ENCODE data around the gene MED29. TPM values are rescaled to one million over a fixed set of nuclear protein-coding genes. Genes with fewer than 3 reads are reported as not detected.

Gene MED29
- total RNA-seq, 1 donor from 2014 or later: 15.2 TPM

- peak; percentile 40 for DNase-seq
Measured at GRCh38 chr19:39411081-39411831, 20.1 kb downstream of the MED29 start.

- peak; percentile 96 for DNase-seq
Measured at GRCh38 chr19:39411832-39412099, 20.6 kb downstream of the MED29 start.

- DNase-seq: peak; percentile 100
Measured at GRCh38 chr19:39412100-39412866, 21.1 kb downstream of the MED29 start, which contains the start of gene PLEKHG2. Gene PLEKHG2, plus strand, starts transcription at chr19:39412669. Its CDS starts 1,418 bp downstream, at chr19:39414087.

GRCh38 chr19:39412867-39413271, 21.7 kb downstream of the MED29 start:
- DNase-seq: no peak

- peak; percentile 87 for DNase-seq
Measured at GRCh38 chr19:39413272-39413910, 22.2 kb downstream of the MED29 start.

- no peak for DNase-seq
Measured at GRCh38 chr19:39413911-39414608, 22.9 kb downstream of the MED29 start.

GRCh38 chr19:39415111-39416046, 24.2 kb downstream of the MED29 start:
- DNase-seq: no peak

GRCh38 chr19:39416152-39417120, 25.3 kb downstream of the MED29 start:
- DNase-seq: no peak

GRCh38 chr19:39417463-39418181, 26.4 kb downstream of the MED29 start:
- no peak for DNase-seq

GRCh38 chr19:39419003-39419402, 27.8 kb downstream of the MED29 start:
- no peak for DNase-seq

- no peak for DNase-seq
Measured at GRCh38 chr19:39420769-39421168, 29.6 kb downstream of the MED29 start.

- no peak for DNase-seq
Measured at GRCh38 chr19:39422020-39422419, 30.8 kb downstream of the MED29 start.

- no peak for DNase-seq
Measured at GRCh38 chr19:39423258-39424086, 32.3 kb downstream of the MED29 start.

- DNase-seq: no peak
Measured at GRCh38 chr19:39424934-39425333, 33.8 kb downstream of the MED29 start.

- no peak for DNase-seq
Measured at GRCh38 chr19:39425744-39426143, 34.6 kb downstream of the MED29 start.

GRCh38 chr19:39426170-39426569, 35.0 kb downstream of the MED29 start:
- DNase-seq: no peak

- no peak for DNase-seq
Measured at GRCh38 chr19:39427707-39428106, 36.5 kb downstream of the MED29 start.

- peak; percentile 94 for DNase-seq
Measured at GRCh38 chr19:39428283-39429112, 37.3 kb downstream of the MED29 start.

Data from tongue (tissue), 2 donors.